ENCODE results near the gene CAP2.
"Not testable (repeated sequence)": the region's sequence is repeated elsewhere in the genome, so short reads cannot be mapped to it uniquely, and the experiment has no call there.

CAP2 gene

GRCh38 chr6:17396256-17396655 is 2.9 kb downstream of the CAP2 start:
- TF ChIP-seq, protein P1, sequence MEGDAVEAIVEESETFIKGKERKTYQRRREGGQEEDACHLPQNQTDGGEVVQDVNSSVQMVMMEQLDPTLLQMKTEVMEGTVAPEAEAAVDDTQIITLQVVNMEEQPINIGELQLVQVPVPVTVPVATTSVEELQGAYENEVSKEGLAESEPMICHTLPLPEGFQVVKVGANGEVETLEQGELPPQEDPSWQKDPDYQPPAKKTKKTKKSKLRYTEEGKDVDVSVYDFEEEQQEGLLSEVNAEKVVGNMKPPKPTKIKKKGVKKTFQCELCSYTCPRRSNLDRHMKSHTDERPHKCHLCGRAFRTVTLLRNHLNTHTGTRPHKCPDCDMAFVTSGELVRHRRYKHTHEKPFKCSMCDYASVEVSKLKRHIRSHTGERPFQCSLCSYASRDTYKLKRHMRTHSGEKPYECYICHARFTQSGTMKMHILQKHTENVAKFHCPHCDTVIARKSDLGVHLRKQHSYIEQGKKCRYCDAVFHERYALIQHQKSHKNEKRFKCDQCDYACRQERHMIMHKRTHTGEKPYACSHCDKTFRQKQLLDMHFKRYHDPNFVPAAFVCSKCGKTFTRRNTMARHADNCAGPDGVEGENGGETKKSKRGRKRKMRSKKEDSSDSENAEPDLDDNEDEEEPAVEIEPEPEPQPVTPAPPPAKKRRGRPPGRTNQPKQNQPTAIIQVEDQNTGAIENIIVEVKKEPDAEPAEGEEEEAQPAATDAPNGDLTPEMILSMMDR (conservative IDR thresholded peaks at IDR 0.05; ENCODE audit: low read depth, low read length), result no peak
- DNase-seq (ENCODE audit: low read depth), result no peak
- no peak overlapping the region for H3K4me3 ChIP-seq (ENCODE audit: low read length)

DNA sequence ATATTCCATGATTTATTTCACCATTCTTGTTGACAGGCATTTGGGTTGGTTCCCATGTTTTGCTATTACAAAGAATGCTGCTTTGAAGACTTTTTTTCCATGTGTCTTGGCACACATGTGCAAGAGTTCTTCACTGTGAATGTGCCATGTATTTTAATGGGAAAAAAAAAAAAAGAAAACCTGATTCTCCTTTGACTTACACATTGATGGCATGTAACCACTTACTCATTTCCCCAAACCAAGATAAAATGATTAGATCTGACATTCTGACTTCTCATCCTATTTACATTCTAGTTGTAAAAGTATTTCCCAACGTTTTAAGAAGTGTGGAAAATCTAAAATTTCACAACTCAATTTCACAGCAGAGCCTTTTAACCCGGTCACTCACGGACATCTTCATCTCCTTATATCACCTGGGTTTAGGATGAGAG is 4.4 kb downstream of the CAP2 start:
- no peak overlapping the region for H3K4me3 ChIP-seq (ENCODE audit: low read length)
- no peak for DNase-seq (ENCODE audit: low read depth)
- TF ChIP-seq, protein P1 (conservative IDR thresholded peaks at IDR 0.05; ENCODE audit: low read depth, low read length), result no peak

DNA sequence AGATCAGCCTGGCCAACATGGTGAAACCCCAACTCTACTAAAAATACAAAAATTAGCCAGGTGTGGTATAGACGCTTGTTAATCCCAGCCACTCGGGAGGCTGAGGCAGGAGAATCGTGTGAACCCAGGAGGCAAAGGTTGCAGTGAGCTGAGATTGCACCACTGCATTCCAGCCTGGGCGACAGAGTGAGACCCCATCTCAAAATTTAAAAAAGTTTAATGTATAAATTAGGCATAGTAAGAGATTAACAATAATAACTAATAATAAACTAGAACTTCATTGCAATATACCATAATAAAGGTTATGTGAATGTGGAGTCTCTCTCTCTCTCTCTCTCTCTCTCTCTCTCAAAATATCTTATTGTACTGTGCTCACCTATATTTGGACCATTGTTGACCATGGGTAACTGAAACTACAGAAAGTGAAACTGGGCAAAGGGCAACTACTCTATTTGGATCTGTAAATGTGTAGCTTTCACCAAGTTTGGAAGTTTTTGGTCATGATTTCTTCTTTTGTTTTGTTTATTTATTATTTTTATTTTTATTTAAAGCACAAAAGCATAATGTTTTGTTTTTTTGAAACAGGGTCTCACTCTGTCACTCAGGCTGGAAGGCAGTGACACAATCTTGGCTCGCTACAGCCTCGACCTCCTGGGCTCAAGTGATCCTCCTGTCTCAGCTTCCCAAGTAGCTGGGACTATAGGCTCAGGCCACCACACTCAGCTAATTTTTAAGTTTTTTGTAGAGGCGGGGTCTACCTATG is 12.0 kb downstream of the CAP2 start:
- DNase-seq (ENCODE audit: low read depth); H3K4me3 ChIP-seq (ENCODE audit: low read length): not testable (repeated sequence)

- DNase-seq (ENCODE audit: low read depth), result no peak
- TF ChIP-seq, protein P1 (conservative IDR thresholded peaks at IDR 0.05; ENCODE audit: low read depth, low read length), result no peak
- no peak overlapping the region for H3K4me3 ChIP-seq (ENCODE audit: low read length)
Measured at GRCh38 chr6:17405944-17406245, 12.5 kb downstream of the CAP2 start.

GRCh38 chr6:17408081-17408480 is 14.7 kb downstream of the CAP2 start:
- DNase-seq (ENCODE audit: low read depth), result no peak
- no peak overlapping the region for H3K4me3 ChIP-seq (ENCODE audit: low read length)
- TF ChIP-seq, protein P1 (conservative IDR thresholded peaks at IDR 0.05; ENCODE audit: low read depth, low read length), result no peak

- no peak overlapping the region for H3K4me3 ChIP-seq (ENCODE audit: low read length)
- TF ChIP-seq, protein P1 (conservative IDR thresholded peaks at IDR 0.05; ENCODE audit: low read depth, low read length), result no peak
- DNase-seq (ENCODE audit: low read depth), result no peak
Measured at GRCh38 chr6:17410281-17410680, 16.9 kb downstream of the CAP2 start.

DNA sequence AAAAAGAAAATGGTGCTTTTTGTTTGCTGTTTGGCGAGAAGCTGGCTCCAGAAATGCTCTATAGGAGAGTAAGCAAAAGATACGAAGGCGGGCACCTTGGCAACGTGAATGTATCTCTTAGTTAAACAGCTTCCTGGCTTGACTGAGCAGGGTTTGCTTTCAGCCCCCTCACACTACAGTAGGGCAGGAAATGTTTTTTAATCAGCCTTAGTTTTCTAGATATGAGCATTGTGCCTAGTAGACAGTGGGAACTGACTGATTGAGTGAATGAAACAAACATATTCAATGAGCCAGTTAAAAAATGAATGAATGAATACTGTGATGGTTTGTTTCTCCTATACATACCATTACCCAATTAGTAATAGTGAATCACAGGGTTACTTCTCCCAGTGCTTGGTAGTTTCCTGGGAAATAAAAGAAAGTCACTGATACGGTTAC is 19.9 kb downstream of the CAP2 start:
- DNase-seq (ENCODE audit: low read depth), result no peak
- H3K4me3 ChIP-seq (ENCODE audit: low read length), result no peak overlapping the region
- TF ChIP-seq, protein P1 (conservative IDR thresholded peaks at IDR 0.05; ENCODE audit: low read depth, low read length), result no peak

- DNase-seq (ENCODE audit: low read depth); H3K4me3 ChIP-seq (ENCODE audit: low read length): not testable (repeated sequence)
Measured at GRCh38 chr6:17414395-17414794, 21.0 kb downstream of the CAP2 start.

Measured in retinal pigment epithelial cell (primary cell).